Activated CD8-positive, alpha-beta memory T cell treated with anti-CD3 and anti-CD28 coated beads for 1 hour (primary cell): ENCODE measurements around the gene PSKH1.
"Not testable (repeated sequence)": the region's sequence is repeated elsewhere in the genome, so short reads cannot be mapped to it uniquely, and the experiment has no call there.

ENCODE experiments used
- DNase-seq, 2 donors: peaks; one replicate each; pipeline ENCODE4 v3.0.0-alpha.2; 2020; ENCODE audit warnings: low read depth in 1 of 2; ENCODE audit errors: extremely low read depth in 1 of 2

PSKH1 gene

DNA sequence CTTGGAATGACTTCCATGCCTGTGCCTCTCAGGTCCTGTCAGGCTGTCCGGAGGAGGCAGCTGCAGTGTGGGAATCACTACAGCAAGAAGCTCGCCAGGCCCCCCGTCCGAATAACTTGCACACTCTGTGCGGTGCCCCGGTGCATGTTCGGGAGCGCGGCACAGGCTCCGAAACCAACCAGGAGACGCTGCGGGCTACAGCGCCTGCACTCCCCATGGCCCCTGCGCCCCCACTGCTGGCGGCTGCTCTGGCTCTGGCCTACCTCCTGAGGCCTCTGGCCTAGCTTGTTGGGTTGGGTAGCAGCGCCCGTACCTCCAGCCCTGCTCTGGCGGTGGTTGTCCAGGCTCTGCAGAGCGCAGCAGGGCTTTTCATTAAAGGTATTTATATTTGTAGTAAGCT is 7.1 kb upstream of the PSKH1 start:
- DNase-seq, result no peak

DNA sequence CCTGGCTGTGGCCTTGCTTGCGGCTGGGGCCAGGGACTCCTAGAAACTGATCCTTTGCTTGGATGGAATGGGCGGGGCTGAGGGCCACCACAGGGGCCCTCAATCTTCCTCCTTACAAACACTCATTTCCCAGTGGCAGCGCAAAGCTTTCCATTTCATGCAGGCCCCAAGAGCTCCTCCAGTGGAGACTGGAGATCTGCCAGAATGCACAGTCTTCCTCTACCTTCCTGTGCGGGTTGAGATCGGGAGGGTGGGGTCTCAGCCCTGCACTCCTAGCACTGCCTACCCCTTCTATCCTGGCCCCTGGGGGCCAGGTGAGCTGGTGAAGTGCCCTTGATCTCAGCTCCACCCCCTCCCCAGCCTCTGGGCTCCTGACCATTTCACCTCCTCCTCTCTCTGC is 6.7 kb upstream of the PSKH1 start:
- no peak for DNase-seq

DNA sequence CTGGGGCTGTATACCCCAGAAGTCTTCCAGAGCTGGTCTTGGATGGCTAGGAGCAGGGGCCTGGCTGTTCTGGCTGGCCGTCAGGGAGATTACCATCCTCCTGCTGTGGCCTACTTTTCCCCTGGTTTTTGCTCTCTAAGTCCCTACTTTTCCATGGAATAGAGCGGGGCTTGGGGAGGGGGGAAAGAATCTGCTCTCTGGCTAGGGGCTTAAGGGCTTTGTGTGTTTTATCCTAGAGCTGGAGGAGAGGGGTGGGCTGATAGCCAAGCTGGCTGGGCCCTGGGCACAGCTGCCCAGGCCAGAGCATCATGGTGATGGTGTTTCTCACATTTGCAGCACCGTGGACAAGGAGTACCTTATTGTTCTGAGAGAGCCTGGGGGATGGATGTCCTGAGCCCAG is 4.7 kb upstream of the PSKH1 start:
- no peak for DNase-seq

DNA sequence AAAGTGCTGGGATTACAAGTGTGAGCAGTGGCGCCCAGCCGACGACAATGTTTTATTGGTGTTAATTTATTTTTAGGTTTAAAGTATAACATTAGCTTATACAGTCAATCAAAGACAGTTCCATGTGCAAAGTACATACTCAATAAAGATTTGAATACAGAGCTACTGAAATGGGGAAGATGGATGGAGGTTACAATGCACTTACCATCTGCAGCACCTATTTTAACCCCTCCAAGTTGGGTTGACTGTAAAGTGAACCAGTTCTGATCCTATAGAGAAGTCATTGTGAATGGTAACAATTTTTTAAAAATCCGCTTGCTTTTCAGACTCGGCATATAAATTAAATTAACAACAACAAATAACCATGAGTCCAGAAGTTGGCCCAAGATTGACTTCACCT is 679 bp upstream of the PSKH1 start:
- no peak for DNase-seq

DNA sequence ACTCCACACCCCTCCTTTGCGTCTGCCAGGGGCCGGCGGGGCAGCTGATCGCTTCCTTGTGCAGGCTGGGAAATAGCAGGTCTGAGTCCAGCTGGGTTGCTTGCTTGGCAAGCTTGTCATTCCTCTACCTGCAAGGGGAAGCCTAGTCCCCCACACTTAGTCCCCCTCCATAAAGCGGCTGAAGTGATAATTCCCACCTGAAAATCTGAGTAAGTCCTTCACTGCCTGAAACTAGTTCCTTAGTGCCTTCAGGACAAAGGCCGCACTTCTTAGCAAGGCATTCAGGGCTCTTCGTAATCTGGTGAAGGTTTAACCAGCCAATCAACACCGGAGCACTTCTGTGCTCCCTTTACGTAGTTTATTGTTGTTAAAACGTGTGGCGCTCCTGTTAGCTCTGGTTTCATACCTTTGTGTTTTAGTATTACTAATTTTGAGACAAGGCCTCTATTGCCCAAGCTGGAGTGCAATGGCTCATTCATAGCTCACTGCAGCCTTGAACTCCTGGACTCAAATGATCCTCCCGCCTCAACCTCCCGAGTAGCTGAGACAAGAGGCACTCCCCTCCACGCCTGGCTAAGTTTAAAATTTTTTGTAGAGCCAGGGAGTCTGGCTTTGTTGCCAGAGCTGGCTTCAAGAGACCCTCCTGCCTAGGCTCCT is 817 bp downstream of the PSKH1 start:
- no peak for DNase-seq

DNA sequence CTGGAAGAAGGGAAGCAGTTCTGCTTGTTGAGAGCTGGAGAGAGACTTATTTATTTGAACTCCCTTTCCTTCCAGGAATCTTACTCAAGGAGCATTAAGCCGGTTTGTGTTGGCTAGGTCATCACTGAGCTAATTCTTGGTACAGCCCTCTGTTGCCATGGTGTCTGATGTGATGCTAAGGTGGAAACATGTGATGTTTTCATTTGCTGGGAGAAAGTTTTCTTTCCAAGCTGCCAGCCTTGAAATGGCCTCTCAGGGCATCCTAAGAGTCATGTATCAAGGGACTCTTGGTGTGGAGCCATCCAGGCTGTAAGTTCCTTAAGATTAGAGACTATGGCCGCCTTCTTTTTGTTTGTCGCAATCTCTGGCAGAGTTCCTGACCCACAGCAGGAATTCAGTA is 4.2 kb downstream of the PSKH1 start:
- DNase-seq, result no peak

DNA sequence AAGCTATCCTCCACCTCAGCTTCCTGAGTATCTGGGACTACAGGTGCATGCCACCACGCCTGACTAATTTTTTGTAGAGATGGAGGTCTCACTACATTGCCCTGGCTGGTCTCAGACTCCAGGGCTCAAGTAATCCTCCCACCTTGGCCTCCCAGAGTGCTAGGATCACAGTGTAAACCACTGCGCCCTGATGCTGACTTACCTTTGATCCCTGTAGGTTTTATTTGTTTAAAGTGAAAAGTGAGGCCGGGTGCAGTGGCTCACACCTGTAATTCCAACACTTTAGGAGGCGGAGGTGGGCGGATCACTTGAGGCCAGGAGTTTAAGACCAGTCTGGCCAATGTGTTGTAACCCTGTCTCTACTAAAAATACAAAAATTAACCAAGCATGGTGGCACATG is 8.7 kb downstream of the PSKH1 start:
- DNase-seq, result no peak

DNA sequence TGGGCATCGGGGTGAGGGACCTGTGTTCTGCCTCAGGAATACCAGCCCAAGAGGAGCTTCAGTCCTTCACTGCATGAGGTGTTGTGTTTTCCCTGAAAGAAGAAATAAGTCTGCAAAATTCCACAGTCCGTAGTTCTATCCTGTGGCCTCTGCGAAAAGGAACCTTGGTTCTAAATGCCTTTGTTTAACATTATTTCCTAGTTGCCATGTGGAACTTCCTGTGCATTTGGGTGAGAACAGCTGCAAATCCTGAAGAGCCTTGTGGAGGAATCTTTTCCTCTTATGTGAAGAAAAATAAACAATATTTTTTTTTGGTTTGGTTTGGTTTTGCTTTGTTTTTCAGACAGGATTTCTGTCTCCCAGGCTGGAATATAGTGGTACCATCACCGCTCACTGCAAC is 9.8 kb downstream of the PSKH1 start:
- DNase-seq, result no peak

DNA sequence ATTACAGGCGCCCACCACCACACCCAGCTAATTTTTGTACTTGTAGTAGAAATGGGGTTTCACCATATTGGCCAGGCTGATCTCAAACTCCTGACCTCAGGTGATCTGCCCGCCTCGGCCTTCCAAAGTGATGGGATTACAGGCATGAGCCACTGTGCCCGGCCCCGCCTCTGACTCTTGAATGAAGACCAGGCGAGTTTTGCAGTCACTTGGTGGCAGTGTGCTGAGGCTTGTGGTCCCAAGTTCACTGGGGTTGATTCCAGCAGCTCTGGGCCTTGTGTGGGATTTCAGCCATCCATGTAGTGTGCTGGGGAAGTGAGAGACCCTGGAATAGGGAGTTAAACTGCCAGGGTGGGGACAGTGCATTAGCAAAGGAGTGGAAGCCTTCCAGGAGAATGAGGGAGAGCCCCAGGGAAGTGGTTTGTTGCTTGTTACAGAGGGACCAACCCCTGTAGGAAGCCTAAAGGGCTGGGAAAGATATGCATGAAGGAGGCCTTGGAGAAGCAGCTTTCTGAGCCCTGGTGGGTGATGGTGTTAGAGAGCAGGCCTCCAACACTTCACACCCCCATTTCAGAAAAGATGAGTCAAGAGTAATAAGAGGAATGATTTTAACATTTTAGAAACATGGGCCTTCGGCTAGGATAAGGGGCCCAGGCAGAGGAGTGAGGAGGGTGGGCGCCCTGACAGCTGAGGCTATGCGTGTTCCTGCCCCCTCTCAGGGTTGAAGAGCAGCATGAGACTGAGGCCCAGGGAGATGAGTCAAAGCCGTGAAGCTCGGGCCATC is 14.5 kb downstream of the PSKH1 start:
- DNase-seq, result no peak

DNA sequence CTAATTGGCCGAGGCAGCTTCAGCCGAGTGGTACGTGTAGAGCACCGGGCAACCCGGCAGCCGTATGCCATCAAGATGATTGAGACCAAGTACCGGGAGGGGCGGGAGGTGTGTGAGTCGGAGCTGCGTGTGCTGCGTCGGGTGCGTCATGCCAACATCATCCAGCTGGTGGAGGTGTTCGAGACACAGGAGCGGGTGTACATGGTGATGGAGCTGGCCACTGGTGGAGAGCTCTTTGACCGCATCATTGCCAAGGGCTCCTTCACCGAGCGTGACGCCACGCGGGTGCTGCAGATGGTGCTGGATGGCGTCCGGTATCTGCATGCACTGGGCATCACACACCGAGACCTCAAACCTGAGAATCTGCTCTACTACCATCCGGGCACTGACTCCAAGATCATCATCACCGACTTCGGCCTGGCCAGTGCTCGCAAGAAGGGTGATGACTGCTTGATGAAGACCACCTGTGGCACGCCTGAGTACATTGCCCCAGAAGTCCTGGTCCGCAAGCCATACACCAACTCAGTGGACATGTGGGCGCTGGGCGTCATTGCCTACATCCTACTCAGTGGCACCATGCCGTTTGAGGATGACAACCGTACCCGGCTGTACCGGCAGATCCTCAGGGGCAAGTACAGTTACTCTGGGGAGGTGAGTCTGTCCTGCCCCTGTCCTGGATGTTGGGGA is 16.1 kb downstream of the PSKH1 start:
- no peak for DNase-seq

DNA sequence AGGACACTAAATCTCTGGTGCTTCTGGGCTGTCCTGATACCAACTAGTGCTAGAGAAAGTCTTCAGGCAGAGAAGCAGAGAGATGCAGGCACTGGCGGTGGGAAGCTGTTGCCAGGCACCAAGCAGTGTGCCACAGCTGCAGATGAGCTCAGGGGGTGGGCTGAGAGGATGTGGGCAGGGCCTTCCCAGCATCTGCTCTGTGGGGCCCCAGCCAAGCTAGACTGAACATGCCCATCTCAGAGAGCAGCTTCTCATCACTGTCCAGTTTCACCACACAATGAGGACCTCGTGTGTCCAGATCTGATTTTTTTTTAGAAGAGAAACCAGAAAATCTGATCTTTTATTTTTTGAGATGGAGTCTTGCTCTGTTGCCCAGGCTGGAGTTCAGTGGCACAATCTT is 17.1 kb downstream of the PSKH1 start:
- no peak for DNase-seq

DNA sequence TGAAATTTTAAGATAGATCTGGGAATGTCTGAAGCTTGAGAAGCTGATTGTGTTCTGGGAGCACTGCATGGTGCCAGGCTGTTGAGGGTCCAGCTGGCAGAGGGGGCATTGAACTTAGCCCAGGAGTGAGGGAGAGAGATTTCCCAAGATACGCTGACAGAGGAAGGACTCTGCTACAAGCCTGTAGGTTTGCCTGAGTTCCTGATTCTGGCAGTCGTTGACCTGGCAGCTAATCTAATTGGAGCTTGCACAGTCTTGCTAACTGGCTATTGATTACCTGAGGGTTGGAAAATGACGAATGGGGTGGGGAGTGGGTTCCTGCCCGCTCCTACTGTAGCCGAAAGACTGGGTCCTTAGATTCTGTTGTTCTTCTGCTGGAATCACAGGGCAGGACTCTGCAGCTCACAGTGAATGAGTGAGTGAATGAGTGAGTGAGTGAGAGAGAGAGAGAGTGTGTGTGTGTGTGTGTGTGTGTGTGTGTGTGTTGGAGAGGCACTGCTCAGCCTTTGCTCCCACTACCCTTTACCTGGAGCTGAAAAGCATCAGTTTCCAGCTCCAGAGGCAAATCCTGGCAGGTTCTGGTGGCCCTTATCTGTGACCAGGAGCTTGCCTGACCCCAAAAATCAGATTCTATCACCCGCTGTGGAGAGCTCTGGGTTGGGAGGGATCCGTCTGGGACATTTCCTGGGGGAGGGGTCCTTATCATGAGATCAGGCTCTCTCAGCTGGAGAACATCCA is 21.9 kb downstream of the PSKH1 start:
- no peak for DNase-seq

DNA sequence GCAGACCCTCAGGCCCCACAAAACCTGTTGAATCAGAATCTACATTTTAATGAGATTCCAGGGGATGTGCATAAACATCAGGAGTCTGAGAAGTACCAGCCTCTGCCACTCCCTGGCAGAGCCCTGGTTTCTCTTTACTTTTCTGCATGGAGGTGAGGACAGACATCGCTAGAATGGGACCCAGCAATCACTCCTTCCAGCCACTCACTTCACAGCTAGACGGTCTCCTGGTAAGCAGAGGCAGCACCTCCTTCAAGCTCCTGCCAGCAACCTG is 22.4 kb downstream of the PSKH1 start:
- DNase-seq, result not testable (repeated sequence)

DNA sequence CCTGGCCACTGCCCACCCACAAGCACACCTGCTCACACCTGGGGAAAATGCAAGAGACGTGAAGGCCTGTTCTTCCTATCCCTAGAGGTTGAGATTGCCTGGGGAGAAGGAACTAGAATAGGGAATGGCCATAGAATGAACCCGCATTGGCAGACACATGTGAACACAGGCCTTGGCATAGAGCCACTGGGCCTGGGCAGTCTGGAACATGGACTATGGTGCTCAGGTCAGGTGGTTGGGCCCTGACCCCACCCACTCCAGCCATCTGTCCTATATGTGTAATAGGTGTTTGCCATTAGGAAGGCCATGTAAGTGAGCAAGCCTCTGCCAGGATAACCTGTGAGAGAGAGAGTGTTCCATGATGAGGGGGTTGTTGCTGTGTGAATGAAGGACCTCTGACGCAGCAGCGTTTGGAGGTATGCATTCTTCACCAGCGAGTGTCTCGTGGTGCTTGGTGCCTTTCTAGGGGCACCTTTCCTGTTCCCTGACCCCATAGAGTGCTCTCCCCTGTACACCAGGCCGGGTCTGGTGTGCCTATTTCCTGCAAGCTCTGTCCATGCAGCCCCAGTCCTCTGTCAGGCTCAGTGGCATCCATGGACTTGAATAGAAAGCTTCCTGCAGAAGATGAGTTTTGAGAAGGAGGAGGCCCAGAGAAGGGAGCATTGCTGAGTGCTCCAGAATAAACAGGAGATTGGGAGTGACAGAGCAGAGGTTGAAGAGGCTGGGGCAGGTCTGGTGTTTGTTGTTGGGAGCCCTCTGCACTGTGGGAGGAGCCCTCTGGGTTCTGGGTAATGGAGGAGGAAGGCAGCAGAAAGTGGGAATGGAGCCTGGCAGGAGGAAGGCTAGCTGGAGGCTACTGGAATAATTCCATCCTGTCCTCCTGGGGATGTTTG is 23.0 kb downstream of the PSKH1 start:
- no peak for DNase-seq

DNA sequence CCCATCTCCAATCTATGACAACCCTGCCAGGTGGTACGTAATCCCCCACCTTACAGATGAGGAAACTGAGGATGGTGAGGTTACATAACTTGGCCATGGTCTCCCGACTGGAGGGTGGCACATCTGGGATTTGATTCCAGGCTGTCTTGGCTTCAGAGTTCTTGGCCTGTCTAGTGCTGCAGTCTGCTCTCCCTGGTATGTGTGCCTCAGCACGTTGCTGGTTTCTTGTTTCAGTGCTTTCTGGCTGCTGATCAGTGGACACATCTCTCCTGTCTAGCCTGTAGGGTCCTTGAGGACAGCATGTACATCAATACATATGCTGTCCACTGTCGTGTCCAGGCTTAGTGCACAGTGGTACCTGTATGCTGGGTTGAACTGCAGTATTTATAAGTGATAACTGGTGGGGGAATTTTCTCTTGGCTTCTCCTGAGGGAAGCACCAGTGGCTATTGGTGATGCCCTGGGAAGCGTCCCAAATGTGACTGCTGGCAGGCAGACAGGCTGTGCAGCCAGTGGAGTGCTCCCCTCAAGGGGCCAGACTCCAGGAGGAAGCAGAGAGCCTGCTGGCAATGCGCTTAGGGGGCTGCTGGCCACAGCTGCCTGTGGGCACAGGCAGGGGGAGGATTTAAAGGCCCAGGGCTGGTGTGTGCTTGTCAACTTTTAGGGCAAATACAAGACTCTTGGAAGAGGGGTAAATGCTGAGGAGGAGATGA is 24.2 kb downstream of the PSKH1 start:
- no peak for DNase-seq

DNA sequence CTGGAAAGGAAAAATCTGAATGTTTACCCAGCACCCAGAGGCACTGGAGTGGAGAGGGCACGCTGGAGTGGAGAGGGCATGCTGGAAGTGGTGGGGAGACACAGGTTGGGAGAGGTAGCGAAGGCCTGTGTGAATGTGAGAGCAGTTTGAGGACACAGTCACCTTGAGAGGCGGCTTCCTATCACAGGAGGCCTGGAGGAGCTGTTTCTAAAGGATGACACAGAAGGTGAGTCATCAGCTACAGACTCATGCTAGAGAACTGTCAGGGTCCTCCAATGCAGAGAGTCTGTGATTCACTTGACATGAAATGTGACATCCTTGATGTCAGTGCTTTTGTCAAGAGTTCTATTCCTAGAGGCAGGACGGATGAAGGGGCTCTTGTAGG is 24.8 kb downstream of the PSKH1 start:
- no peak for DNase-seq

DNA sequence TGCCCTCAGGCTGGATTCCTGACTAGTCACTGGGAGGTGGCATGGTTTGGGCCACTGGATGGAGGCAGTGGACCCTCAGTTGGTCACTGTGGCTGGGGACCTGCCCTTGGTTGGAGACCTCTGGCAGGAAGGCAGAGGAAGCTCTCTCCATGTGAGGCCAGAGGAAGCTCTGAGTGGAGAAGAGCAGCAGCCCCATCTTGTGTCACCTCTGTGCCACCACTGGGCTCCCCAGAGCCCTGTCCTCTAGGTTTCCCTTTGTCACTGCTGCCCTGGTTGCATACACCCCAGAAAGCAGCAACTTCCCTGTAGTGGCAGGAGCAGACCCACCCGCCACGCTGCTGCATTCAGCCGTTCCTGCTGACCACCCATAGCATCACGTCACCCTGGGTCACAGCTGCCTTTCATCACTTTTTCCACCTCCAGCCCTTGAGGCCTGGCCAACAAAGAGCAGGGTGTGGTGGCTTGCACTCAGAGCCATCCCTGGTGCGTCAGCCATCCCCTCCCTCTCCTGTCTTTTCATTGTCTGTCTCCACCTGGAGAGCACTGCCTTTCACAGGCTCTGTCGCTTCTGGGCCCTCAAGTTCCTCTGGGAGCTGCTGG is 26.7 kb downstream of the PSKH1 start:
- no peak for DNase-seq

DNA sequence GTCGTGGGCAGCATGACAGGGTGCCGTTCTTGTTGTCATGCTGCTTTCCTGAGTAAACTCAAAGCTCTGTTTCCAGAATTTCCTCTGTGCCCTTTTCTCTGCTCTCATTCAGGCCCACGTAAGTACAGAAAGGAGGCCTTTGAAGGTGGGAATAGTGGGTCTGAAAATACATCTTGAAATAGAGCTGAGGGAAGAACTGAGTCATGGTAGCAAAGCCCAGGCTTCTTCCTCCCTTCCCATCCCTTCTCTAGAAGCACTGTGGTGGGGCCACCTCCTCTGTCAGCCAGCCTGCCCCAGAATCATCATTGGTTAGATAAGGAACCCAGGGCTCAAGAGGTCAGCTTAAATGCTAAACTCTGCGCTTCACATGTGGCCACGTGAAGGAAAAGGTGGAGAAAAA is 29.2 kb downstream of the PSKH1 start:
- no peak for DNase-seq

DNA sequence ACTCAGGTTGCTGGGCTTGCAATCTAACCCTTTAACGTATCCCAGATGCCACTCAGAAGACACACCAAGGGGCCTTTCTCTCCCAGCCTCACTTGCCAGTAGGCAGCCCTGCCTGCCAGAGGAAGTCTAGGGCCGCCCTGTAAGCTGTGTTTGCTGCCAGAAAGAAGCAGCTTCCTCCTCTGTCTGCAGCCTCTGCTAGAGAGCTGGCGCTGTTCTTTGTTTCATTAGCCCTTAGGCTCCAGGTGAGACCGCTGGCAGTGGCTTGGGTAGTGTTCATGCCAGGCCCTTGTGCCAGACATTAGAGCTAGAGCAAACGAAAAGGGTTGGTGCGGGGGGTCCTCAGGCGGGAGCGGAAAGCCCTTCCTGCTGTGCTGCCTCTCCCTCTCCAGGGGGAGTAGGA is 29.7 kb downstream of the PSKH1 start:
- no peak for DNase-seq
